H1 (cell line): ENCODE measurements around the gene ETV2. TPM values are rescaled to one million over a fixed set of nuclear protein-coding genes. Genes with fewer than 3 reads are reported as not detected.

Source experiments
- CTCF ChIA-PET: fragments of 300-600 bp; sonication (Branson Sonifier 250); formaldehyde crosslinking; loops from one replicate; lab custom pipeline; 2021; ENCODE audit not compliant: partially characterized antibody; lab: Charles Lee
- POLR2A ChIA-PET: fragments of 300-600 bp; sonication (Branson Sonifier 250); formaldehyde crosslinking; loops from one replicate; lab custom pipeline; 2021; ENCODE audit warnings: inconsistent platforms; ENCODE audit not compliant: partially characterized antibody; lab: Charles Lee
- DNase-seq, 2 experiments: peaks; one replicate each; pipeline versions ENCODE4 v3.0.0 to v3.0.0-alpha.2; 2010 to 2022; ENCODE audit warnings: low spot score in 2 of 2, low read depth in 1 of 2, mixed read lengths in 1 of 2
- FAIRE-seq: peaks from 2 replicates; lab custom pipeline; 2011; peaks lifted over from hg19 to GRCh38; lab: Jason Lieb, UNC
- H2AFZ ChIP-seq: 2 replicates; pipeline ENCODE4 v1.8.1; 2012; ENCODE audit warnings: low read length, inconsistent platforms
- H2AK5ac ChIP-seq: 2 replicates; pipeline ENCODE4 v1.6.1; 2013; ENCODE audit warnings: low read depth, low read length
- H2BK120ac ChIP-seq: replicated peaks from 2 replicates; pipeline ENCODE3; 2013; ENCODE audit warnings: low read depth, low read length, inconsistent platforms
- H2BK12ac ChIP-seq: 2 replicates; pipeline ENCODE4 v1.6.1; 2013; ENCODE audit warnings: low read depth, low read length
- H2BK15ac ChIP-seq: 2 replicates; pipeline ENCODE4 v1.6.1; 2013; ENCODE audit warnings: low read length
- H2BK20ac ChIP-seq: 2 replicates; pipeline ENCODE4 v1.6.1; 2013; ENCODE audit warnings: low read length
- H2BK5ac ChIP-seq: 2 replicates; pipeline ENCODE4 v1.6.1; 2013; ENCODE audit warnings: low read depth, low read length
- H3K14ac ChIP-seq: 2 replicates; pipeline ENCODE4 v1.6.1; 2013; ENCODE audit warnings: inconsistent platforms; ENCODE audit not compliant: insufficient read length
- H3K18ac ChIP-seq: 2 replicates; pipeline ENCODE4 v1.6.1; 2013; ENCODE audit warnings: low read length; ENCODE audit errors: extremely low read depth
- H3K23ac ChIP-seq: 2 replicates; pipeline ENCODE4 v1.6.1; 2013; ENCODE audit warnings: inconsistent platforms; ENCODE audit not compliant: insufficient read length
- H3K23me2 ChIP-seq: 2 replicates; pipeline ENCODE4 v1.6.1; 2013; ENCODE audit warnings: low read depth, low read length
- H3K27ac ChIP-seq: 2 replicates; pipeline ENCODE4 v1.6.1; 2011; ENCODE audit warnings: low read depth, low read length, inconsistent platforms
- H3K27me3 ChIP-seq, 4 experiments: replicated peaks in 1 of 4; 1 replicate in 1 of 4; 2 replicates in 3 of 4; pipeline versions ENCODE4 v1.6.1 to v1.8.1; 2011 to 2013; ENCODE audit warnings: low read length in 3 of 4, mild to moderate bottlenecking in 3 of 4, inconsistent platforms in 2 of 4, mixed read lengths in 2 of 4, moderate library complexity in 1 of 4; ENCODE audit not compliant: control insufficient read depth in 3 of 4, insufficient read depth in 3 of 4; ENCODE audit errors: extremely low read depth in 1 of 4
- H3K36me3 ChIP-seq, 4 experiments: 2 replicates each; pipeline versions ENCODE4 v1.6.1 to v1.8.1; 2011 to 2013; ENCODE audit warnings: mild to moderate bottlenecking in 4 of 4, low read length in 3 of 4, moderate library complexity in 2 of 4, control low read depth in 1 of 4, inconsistent platforms in 1 of 4; ENCODE audit not compliant: insufficient read depth in 4 of 4, control insufficient read depth in 2 of 4
- H3K4ac ChIP-seq: replicated peaks from 2 replicates; pipeline ENCODE3; 2013; ENCODE audit warnings: low read length, low read depth, mixed read lengths, inconsistent platforms; ENCODE audit not compliant: insufficient read length
- H3K4me1 ChIP-seq, 4 experiments: replicated peaks in 1 of 4; 1 replicate in 1 of 4; 2 replicates in 3 of 4; pipeline versions ENCODE4 v1.6.1 to v1.8.1; 2011 to 2013; ENCODE audit warnings: low read length in 3 of 4, inconsistent platforms in 2 of 4, mixed read lengths in 1 of 4; ENCODE audit not compliant: insufficient read depth in 4 of 4, control insufficient read depth in 3 of 4
- H3K4me2 ChIP-seq, 2 experiments: 2 replicates each; pipeline versions ENCODE4 v1.6.1 to v1.8.1; 2011 to 2013; ENCODE audit warnings: low read depth in 2 of 2, low read length in 2 of 2, control low read depth in 1 of 2, inconsistent platforms in 1 of 2, mild to moderate bottlenecking in 1 of 2; ENCODE audit not compliant: insufficient read depth in 1 of 2
- H3K4me3 ChIP-seq, 4 experiments: fragments of 200-600, 300-600 bp in 1 of 4; sonication (generic), shearing (Covaris generic), sonication (Bioruptor Twin) in 1 of 4; 2 replicates each; pipeline versions ENCODE4 v1.5.1 to v1.8.1; 2011 to 2016; ENCODE audit warnings: low read length in 4 of 4, low read depth in 3 of 4, control low read depth in 2 of 4, inconsistent platforms in 2 of 4, mild to moderate bottlenecking in 2 of 4, mixed read lengths in 1 of 4, moderate library complexity in 1 of 4; ENCODE audit not compliant: insufficient read depth in 2 of 4; ENCODE audit errors: extremely low read depth in 1 of 4
- H3K56ac ChIP-seq: replicated peaks from 2 replicates; pipeline ENCODE3; 2013; ENCODE audit warnings: low read depth, mild to moderate bottlenecking, mixed read lengths, low read length, inconsistent platforms; ENCODE audit not compliant: insufficient read length
- H3K79me1 ChIP-seq: 2 replicates; pipeline ENCODE4 v1.6.1; 2013; ENCODE audit warnings: low read depth, low read length, control low read depth
- H3K79me2 ChIP-seq, 2 experiments: 2 replicates each; pipeline versions ENCODE4 v1.6.1 to v1.8.1; 2012 to 2013; ENCODE audit warnings: low read length in 2 of 2, mild to moderate bottlenecking in 2 of 2, inconsistent platforms in 1 of 2; ENCODE audit not compliant: insufficient read depth in 2 of 2, control insufficient read depth in 1 of 2
- H3K9ac ChIP-seq, 4 experiments: replicated peaks in 1 of 4; 1 replicate in 1 of 4; 2 replicates in 3 of 4; pipeline versions ENCODE4 v1.6.1 to v1.8.1; 2011 to 2013; ENCODE audit warnings: low read depth in 3 of 4, low read length in 3 of 4, control low read depth in 2 of 4, mild to moderate bottlenecking in 2 of 4, moderate library complexity in 2 of 4, inconsistent platforms in 1 of 4; ENCODE audit errors: extremely low read depth in 1 of 4
- H3K9me3 ChIP-seq, 2 experiments: 2 replicates each; pipeline versions ENCODE4 v1.6.1 to v1.8.1; 2012 to 2013; ENCODE audit warnings: mild to moderate bottlenecking in 2 of 2, moderate library complexity in 2 of 2, control low read depth in 1 of 2, inconsistent platforms in 1 of 2, low read depth in 1 of 2, low read length in 1 of 2, mixed read lengths in 1 of 2; ENCODE audit not compliant: insufficient read depth in 2 of 2
- H4K20me1 ChIP-seq, 2 experiments: replicated peaks in 1 of 2; 2 replicates each; pipeline versions ENCODE3 to v1.8.1; 2011 to 2013; ENCODE audit warnings: inconsistent platforms in 2 of 2, low read length in 2 of 2, mild to moderate bottlenecking in 1 of 2; ENCODE audit not compliant: insufficient read depth in 2 of 2, control insufficient read depth in 1 of 2
- H4K5ac ChIP-seq: 2 replicates; pipeline ENCODE4 v1.6.1; 2013; ENCODE audit warnings: low read length, low read depth, mixed read lengths, inconsistent platforms; ENCODE audit not compliant: insufficient read length
- H4K8ac ChIP-seq: 2 replicates; pipeline ENCODE4 v1.8.0; 2013; ENCODE audit warnings: mild to moderate bottlenecking, moderate library complexity, low read length, inconsistent platforms; ENCODE audit not compliant: insufficient read depth; ENCODE audit errors: extremely low read depth
- H4K91ac ChIP-seq: replicated peaks from 2 replicates; pipeline ENCODE3; 2013; ENCODE audit warnings: low read length, mixed read lengths, inconsistent platforms; ENCODE audit not compliant: insufficient read length
- BCL11A ChIP-seq, 2 experiments: IDR thresholded peaks; one replicate each; pipeline ENCODE4 v1.6.1; 2011; ENCODE audit warnings: low read depth in 2 of 2, low read length in 2 of 2, mild to moderate bottlenecking in 2 of 2
- CTCF ChIP-seq, 3 experiments: IDR thresholded peaks; 1 replicate in 2 of 3; 2 replicates in 1 of 3; pipeline versions ENCODE4 v1.5.1 to v1.6.1; 2011; ENCODE audit warnings: low read length in 3 of 3, mild to moderate bottlenecking in 3 of 3, inconsistent platforms in 2 of 3, low read depth in 1 of 3, moderate library complexity in 1 of 3; ENCODE audit not compliant: insufficient read depth in 1 of 3; ENCODE audit errors: control extremely low read depth in 1 of 3
- FOSL1 ChIP-seq: IDR thresholded peaks from 2 replicates; pipeline ENCODE4 v1.6.1; 2011; ENCODE audit warnings: mild to moderate bottlenecking, low read depth, low read length, moderate library complexity; ENCODE audit not compliant: insufficient read depth
- GTF2F1 ChIP-seq: IDR thresholded peaks from 2 replicates; pipeline ENCODE4 v1.6.1; 2012; ENCODE audit warnings: low read depth, low read length, improper control_type of control experiment, borderline replicate concordance
- POU5F1 ChIP-seq: IDR thresholded peaks from 2 replicates; pipeline ENCODE4 v1.6.1; 2011; ENCODE audit warnings: low read depth, mild to moderate bottlenecking, low read length, moderate library complexity
- RXRA ChIP-seq: IDR thresholded peaks from 2 replicates; pipeline ENCODE4 v1.6.1; 2011; ENCODE audit warnings: low read depth, mild to moderate bottlenecking, low read length, moderate library complexity; ENCODE audit not compliant: insufficient read depth
- SIRT6 ChIP-seq: IDR thresholded peaks from one replicate; pipeline ENCODE4 v1.7.1; 2012; ENCODE audit warnings: low read length, inconsistent platforms
- TAF1 ChIP-seq: IDR thresholded peaks from 2 replicates; pipeline ENCODE4 v1.6.1; 2011; ENCODE audit warnings: mild to moderate bottlenecking, low read depth, low read length
- ZNF274 ChIP-seq: IDR thresholded peaks from 2 replicates; pipeline ENCODE4 v1.7.0; 2012; ENCODE audit warnings: low read length, borderline replicate concordance; ENCODE audit errors: extremely low read depth
- WGBS, 2 experiments: shearing (Covaris generic) in 1 of 2; methylation state at CpG; one replicate each; pipeline versions ENCODE4 v1.1.6 to v1.1.7; 2013 to 2015; ENCODE audit warnings: low lambda C conversion rate in 2 of 2, mixed read lengths in 2 of 2, inconsistent platforms in 1 of 2, low coverage in 1 of 2, missing lambda C conversion rate in 1 of 2; ENCODE audit not compliant: insufficient replicate concordance in 2 of 2, insufficient coverage in 1 of 2, insufficient read length in 1 of 2; ENCODE audit errors: extremely low coverage in 1 of 2, missing lambda C conversion rate in 1 of 2; 5-methylcytosine and 5-hydroxymethylcytosine counted together
- polyA plus RNA-seq, 7 experiments: library from polyadenylated mRNA; depleted of rRNA in 3 of 7; stranded (reverse) in 5 of 7; unstranded in 2 of 7; fragments of >200 nt in 5 of 7; fragments of 200-250 nt in 2 of 7; gene quantifications; 1 replicate in 5 of 7; 2 replicates in 1 of 7; 4 replicates in 1 of 7; pipeline versions ENCODE4 v1.2.1 to v1.2.3, GENCODE V29; 2011 to 2013; ENCODE audit warnings: missing spikeins in 2 of 7, mixed read lengths in 2 of 7
- total RNA-seq: library from RNA; stranded (reverse); fragmentation: NEBNext Ultra II Directional; extraction: Animal tissue kit (Norgen Biotek cat#: 25700); gene quantifications from 2 replicates; pipeline ENCODE4 v1.2.1, GENCODE V29; 2021

ETV2 gene
- total and polyA plus RNA-seq, 2 of the 8 experiments (the other 6 are each of a cell fraction or from before 2014, with no cell fraction given), result 0.88 to 1.3 TPM

- no peak for TF ChIP-seq GTF2F1
- TF ChIP-seq ZNF274, result no peak
- TF ChIP-seq SIRT6, result no peak
- TF ChIP-seq BCL11A (IDR thresholded peaks at IDR 0.05; ENCODE audit: low read depth in 2 of 2, low read length in 2 of 2), result no peak
- no peak for TF ChIP-seq FOSL1
- TF ChIP-seq POU5F1, result no peak
- TF ChIP-seq RXRA, result no peak
- TF ChIP-seq CTCF (IDR thresholded peaks at IDR 0.05; ENCODE audit: control extremely low read depth in 1 of 3, insufficient read depth in 1 of 3, low read depth in 1 of 3, low read length in 3 of 3), result no peak
- TF ChIP-seq TAF1, result no peak
- peak overlapping the region; percentile 47 to 63 (median 49) for H3K4me3 ChIP-seq
- no peak overlapping the region for H2BK12ac ChIP-seq
- no peak overlapping the region; the same call in 1 of the 2 replicates for H2AFZ ChIP-seq
- peaks cover 0 to 6% (median 3%) of the 10 kb centered on the region in 4 experiments; a peak in 4 of 7 replicates for H3K27me3 ChIP-seq
- no peak overlapping the region for H2BK20ac ChIP-seq
- H3K4me1 ChIP-seq, result peaks cover 7 to 30% (median 18%) of the 10 kb centered on the region in 4 experiments
- no peak overlapping the region for H2BK15ac ChIP-seq
- H4K8ac ChIP-seq, result no peak overlapping the region; the same call in 1 of the 2 replicates
- peaks cover 0 to 3% (median under 1%) of the 10 kb centered on the region in 4 experiments; a peak in 2 of 8 replicates for H3K36me3 ChIP-seq
- H2BK120ac ChIP-seq, result no peak overlapping the region
- no peaks in the 10 kb centered on the region for H3K79me2 ChIP-seq
- POLR2A ChIA-PET, result interaction anchor here (1.0 to 3.4 kb wide), 13 partner anchors 9 to 133 kb away, joined by 3 to 13 read pairs (median 5); partner anchors contain the start of genes ATP4A, HAUS5 and RBM42
- CTCF ChIA-PET, result interaction anchor here (0.6 to 3.6 kb wide), 6 partner anchors 12 to 94 kb away, joined by 3 to 17 read pairs (median 4); no protein-coding TSS in a partner anchor
- 0 out of 2 replicates have a peak overlapping the region, but pooled peaks have one; percentile 1 for H2AK5ac ChIP-seq
- H2BK5ac ChIP-seq, result no peak overlapping the region
- H3K4me2 ChIP-seq, result peak overlapping the region; percentile 85 to 88
- WGBS, 2 experiments, result 32% methylated on average over 9 of the region's 15 CpGs; no CpG with 5 or more reads in 1 of the 2 experiments
- H3K14ac ChIP-seq, result no peak overlapping the region
- no peak overlapping the region for H4K91ac ChIP-seq
- 0 out of 2 replicates have a peak overlapping the region, but pooled peaks have one; percentile 64 for H3K27ac ChIP-seq
- no peak overlapping the region for H3K23ac ChIP-seq
- no peak overlapping the region for H3K4ac ChIP-seq
- no peak overlapping the region for H4K5ac ChIP-seq
- FAIRE-seq, result no peak
- H3K9ac ChIP-seq, result peak overlapping the region in 2 of 4 experiments; percentile 21 to 50; a peak in 2 of 7 replicates
- H3K23me2 ChIP-seq, result peaks cover 16% of the 10 kb centered on the region; the same call in 1 of the 2 replicates
- no peak for DNase-seq
- no peaks in the 10 kb centered on the region for H4K20me1 ChIP-seq
- H3K18ac ChIP-seq, result no peak overlapping the region; the same call in 1 of the 2 replicates
- no peak overlapping the region for H3K56ac ChIP-seq
- no peaks in the 10 kb centered on the region for H3K9me3 ChIP-seq
- no peaks in the 10 kb centered on the region for H3K79me1 ChIP-seq
Observed at GRCh38 chr19:35642798-35643254, 1.3 kb downstream of the ETV2 start.
